NCI-H774 (cell line): ENCODE measurements around the gene PIP4K2B.
"Not testable (repeated sequence)": the region's sequence is repeated elsewhere in the genome, so short reads cannot be mapped to it uniquely, and the experiment has no call there.

Experiments
- DNase-seq: peaks from one replicate; lab custom pipeline; 2025; lab: John Stamatoyannopoulos, UW

The PIP4K2B gene

DNA sequence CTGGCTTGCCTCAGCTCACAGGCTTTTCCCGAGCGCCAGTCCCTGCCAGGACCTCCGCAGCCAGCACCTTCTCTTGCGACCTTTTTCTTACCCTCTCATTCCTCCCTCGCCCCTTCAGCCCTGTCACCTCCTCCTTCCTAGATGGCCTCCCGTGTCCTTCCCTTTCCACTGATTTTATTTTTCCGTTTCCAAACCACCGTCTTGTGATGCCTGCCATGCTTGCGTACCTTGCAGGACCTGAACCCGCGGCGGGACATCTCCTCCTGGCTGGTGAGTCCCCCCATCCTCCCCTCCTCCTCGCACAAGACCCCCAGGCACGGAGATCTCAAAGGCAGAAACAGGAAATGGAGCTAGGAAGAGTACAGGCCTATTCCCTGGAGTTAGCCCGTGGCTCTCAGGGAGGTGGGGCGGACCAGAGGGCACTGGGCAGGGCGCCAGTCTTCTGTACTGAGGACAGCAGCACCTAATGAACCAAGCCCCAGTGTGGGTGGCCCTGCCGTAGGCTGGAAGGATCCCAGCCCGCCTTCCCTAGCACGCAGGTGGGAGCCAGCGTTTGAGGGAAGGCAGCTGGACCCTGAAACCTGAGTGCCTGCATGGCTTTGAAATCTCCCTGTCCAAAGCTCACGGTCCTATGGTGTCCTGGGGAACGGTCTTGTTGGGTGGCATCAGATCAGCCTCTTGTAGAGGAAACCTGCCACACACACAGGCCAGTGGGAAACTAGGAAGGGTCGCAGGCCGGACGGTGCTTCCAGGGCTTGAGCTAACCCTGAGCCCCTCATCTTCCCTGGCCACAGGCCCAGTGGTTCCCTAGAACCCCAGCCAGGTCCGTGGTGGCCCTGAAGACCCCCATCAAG, 68.6 kb downstream of the PIP4K2B start:
- DNase-seq: peak; percentile 65

DNA sequence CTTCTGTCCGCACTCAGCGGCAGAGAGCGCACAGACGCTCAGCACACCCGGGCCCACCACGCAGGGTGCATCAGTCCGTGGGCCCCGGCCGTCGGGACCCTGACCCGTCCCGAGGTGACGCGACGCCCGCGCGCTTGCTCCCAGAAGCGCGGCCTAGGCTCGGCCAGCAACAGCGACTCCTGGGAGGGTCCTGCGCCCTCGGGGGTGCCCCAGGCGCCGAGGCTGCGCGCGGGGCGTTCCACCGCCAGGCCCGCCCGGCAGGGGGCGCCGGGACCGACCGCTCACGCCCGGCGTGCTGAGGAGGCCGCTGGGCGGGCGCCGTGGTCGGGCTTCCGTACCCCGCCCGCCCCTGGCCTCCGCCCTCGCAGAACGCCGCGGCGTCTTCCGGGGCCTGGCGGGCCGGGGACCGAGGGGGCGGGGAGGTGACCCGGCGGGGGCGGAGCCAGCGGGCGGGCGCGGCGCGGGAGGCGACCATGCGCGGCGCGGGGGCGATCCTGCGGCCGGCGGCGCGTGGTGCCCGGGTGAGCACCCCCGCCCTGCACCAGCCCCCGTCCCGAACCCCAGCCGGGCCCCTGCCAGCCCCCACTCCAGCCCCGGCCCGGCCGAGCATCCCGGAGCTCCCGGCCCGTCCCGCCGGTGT, 69.3 kb downstream of the PIP4K2B start, which contains the start of gene CISD3:
CISD3 (plus strand) TSS at position 456 of the 640 bp plus-strand sequence; CDS start at position 474, 18 bp downstream.
- DNase-seq: peak; percentile 97

DNA sequence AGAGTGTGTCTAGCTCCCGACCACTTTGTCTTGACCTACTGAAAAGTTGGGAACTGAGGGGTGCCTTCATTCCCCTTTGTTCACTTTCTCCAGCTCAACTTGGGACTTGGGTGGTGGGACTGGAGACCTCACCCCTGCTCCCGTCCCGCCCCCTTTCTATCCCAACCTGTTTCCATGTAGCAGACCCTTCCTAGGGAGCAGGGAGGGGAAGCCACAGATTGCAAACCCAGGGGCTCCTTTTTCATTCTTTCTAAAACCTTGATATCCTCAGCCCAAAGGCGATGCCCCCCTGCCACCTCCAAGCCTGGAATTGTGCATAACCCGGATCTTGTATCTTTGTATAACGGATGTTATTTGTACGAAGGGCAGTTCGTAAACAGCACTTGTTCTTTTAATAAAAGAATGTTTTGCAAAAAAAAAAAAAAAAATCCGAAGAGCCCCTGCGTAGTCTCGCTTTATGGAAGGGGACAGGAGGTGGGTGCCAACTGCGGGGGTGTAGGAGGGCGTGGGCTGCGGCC, 69.9 kb downstream of the PIP4K2B start:
- no peak for DNase-seq

DNA sequence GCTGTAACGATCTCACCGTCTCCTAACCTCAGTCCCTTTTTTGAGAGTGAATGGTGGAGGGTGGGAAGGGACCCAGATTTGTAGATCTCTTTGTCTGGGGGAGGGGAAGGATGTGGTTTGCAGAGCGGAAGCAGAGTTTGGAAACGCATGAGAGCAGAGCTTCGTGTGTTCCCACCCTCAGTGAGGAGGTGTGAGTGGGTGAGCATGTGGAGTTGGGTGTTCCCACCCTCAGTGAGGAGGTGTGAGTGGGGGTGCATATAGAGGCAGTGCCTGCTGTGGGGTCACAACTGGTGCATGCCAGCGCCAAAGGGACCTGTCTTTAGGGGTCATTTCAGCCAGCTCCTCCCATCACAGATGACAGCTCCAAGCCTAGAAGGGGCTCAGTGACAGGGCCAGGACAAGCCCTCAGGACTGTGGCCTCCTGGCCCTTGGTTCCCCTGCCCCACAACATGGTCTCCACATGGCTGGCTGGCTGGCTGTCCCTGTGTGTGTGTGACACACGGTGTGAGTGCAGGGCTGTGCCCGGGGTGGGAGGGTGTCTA, 71.0 kb downstream of the PIP4K2B start:
- no peak for DNase-seq

DNA sequence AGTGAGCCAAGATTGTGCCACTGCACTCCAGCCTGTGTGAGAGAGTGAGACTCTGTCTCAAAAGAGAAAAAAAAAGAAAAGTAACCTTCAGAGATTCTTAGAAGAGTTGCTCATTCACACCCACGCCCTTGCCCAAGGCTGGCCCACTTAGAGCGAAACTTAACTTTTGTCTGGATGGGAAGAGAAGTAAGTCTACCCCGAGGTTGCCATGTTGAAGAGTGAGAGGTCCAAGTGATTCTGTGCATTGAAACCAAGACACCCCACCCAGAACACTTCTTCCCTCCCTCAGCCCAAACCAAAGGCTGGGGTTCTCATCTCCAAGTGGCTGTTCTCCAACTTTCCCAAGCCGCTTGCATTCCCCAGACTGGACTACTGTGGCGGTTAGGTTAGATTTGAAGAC, 71.6 kb downstream of the PIP4K2B start:
- no peak for DNase-seq

DNA sequence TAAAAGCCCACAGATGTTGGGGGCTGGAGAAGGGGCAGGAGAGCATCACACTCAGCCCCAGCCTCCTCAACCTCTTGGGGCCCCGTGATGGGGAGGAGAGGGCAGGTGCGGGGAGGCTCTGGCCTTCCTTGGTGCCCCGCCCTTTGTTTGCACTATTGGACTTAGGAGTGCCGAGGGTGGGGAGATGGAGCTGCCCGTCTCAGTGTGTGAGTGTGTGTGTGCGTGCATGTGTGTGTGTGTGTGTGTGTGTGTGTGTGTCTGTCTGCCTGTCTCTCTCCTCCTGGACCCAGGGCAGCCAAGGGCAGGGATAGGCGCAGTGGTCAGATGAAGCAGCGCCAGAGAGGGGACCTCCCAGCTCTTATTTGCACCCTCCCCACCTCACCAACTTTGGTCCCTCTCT, 73.2 kb downstream of the PIP4K2B start:
- DNase-seq: not testable (repeated sequence)

DNA sequence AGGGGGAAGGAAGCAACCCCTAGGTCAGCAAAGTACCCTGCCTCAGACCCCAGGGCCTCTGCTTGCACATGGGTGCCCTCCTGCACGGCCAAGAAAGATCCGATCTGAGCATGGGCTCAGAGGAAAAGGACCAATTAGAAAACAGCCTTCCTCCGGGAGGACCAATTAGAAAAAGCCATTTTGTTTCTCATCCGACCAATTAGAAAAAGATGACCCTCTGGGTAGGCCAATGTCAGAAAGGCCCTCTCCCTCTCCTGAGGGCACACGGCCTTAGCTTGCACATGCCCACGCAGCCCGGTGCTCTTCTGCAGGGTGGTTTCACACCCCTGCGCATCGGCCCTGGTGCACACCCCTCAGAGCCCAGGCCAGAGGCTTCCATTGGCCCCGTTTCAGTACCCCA, 74.3 kb downstream of the PIP4K2B start:
- DNase-seq: no peak

DNA sequence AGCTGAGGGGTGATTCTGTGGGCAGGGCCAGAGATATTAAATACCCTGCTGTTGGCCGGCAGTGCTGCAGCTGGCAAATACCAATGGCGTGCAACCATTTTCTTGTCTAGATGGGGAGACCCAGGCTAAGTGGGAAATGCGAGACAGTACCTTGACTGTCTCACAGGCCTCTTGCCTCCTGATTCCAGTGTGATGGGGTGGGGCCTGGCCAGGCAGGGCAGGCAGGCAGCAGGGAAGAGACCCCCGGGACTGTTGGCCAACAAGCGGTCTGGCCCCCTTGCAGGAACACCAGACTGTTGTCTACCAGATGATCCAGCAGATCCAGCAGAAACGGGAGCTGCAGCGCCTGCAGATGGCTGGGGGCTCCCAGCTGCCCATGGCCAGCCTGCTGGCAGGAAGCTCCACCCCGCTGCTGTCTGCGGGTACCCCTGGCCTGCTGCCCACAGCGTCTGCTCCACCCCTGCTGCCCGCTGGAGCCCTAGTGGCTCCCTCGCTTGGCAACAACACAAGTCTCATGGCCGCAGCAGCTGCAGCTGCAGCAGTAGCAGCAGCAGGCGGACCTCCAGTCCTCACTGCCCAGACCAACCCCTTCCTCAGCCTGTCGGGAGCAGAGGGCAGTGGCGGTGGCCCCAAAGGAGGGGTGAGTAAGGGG, 74.9 kb downstream of the PIP4K2B start:
- DNase-seq: peak; percentile 76

DNA sequence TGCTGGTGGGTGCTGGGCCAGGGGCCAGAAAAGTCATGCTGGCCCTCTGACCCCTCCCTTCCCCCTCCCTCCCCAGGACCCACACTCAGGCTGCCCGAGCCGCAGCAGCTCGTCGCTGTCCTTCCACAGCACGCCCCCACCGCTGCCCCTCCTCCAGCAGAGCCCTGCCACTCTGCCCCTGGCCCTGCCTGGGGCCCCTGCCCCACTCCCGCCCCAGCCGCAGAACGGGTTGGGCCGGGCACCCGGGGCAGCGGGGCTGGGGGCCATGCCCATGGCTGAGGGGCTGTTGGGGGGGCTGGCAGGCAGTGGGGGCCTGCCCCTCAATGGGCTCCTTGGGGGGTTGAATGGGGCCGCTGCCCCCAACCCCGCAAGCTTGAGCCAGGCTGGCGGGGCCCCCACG, 77.6 kb downstream of the PIP4K2B start:
- DNase-seq: no peak

DNA sequence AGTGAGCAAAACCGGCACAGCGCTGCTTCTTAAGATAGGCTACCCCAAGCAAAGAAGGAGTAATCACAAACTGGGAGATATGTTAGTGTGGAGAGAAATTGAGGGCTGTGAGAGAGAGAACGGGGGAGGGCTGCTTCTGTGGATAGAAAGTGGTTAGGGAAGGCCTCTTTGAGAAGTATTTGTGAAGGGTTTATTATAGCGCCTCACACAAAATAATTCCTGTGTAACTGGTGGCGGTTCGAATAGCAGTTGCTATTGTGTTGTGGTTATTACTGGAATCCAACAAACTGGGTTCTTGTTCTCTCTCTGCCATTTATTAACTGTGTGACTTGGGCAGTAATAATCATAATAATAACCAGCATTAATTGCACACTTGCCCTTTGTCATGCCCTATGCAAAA, 78.4 kb downstream of the PIP4K2B start:
- DNase-seq: no peak

DNA sequence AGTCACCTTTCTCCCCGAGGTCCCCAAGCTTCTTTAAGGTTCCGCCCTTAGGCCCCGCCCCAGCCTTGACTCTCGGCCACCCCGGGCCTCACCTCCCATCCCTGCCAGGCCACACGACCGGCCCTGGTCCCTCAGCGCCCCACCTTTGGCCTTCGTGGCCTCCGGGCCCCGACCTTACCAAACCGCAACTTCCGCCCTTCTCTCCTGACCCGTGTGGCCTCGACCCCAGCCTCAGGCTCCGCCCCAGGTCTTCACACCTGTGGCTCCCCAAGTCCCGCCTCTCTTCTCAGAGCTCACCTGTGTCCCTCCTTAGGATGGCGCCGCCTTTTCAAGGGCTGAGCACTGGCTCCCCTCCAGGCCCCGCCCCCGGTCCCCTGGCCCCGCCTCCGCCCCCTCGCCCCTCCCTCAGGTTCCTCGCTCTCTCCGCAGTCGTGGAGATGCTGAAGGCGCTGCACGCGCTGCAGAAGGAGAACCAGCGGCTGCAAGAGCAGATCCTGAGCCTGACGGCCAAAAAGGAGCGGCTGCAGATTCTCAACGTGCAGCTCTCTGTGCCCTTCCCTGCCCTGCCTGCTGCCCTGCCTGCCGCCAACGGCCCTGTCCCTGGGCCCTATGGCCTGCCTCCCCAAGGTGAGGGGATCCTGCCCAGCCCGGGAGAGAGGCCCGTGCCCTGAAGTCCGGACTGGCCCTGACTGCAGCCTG, 79.3 kb downstream of the PIP4K2B start:
- DNase-seq: no peak

DNA sequence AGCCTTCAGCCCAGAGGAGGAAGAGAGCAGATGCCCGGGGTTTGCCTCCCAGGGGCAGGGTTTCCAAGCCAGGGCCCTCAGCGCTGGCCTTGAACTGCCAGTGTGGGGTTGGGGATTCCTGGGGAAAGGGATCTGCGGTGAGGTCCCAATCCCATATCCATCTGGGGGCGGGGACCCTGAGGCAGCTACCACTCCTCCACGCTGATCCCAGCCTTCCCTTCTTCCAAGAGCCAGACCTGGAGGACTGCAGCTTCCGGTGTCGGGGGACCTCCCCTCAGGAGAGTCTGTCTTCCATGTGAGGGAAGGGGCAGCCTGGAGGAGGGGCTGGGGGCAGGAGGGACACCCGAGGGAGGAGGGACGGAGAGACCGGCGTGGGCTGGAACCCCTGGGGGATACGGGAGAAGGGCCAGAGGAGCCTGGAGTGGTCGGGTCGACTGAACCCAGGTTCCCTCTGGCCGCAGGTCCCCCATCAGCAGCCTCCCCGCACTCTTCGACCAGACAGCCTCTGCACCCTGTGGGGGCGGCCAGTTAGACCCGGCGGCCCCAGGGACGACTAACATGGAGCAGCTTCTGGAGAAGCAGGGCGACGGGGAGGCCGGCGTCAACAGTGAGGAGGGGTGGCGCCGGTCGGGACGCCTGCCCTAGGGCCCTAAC, 79.9 kb downstream of the PIP4K2B start:
- DNase-seq: no peak

DNA sequence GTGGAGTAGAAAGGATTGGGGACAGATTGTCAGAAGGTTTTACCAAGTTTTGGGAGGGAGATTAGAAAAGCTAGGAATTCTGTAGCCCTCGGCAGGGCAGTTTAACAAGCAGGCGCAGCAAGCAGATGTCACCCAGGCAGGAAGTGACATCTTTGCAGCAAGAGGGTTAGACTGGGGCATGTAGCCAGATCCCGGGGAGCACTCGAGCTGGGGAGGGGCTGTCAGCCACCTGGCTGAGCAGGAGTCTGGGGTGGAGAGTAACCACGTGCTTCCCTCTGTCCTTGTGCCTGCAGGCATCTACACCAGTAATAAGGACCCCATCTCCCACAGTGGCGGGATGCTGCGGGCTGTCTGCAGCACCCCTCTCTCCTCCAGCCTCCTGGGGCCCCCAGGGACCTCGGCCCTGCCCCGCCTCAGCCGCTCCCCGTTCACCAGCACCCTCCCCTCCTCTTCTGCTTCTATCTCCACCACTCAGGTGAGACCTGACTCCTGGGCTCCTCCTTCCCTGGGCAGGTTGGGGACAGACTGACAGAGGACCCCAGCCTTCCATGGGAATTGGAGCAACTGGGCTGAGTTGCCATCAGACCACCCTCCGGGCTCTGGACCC, 82.1 kb downstream of the PIP4K2B start:
- DNase-seq: no peak

DNA sequence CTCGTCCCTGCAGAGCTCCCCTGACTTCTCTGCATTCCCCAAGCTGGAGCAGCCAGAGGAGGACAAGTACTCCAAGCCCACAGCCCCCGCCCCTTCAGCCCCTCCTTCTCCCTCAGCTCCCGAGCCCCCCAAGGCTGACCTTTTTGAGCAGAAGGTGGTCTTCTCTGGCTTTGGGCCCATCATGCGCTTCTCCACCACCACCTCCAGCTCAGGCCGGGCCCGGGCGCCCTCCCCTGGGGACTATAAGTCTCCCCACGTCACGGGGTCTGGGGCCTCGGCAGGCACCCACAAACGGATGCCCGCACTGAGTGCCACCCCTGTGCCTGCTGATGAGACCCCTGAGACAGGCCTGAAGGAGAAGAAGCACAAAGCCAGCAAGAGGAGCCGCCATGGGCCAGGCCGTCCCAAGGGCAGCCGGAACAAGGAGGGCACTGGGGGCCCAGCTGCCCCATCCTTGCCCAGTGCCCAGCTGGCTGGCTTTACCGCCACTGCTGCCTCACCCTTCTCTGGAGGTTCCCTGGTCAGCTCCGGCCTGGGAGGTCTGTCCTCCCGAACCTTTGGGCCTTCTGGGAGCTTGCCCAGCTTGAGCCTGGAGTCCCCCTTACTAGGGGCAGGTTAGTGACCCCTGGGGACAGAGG, 82.9 kb downstream of the PIP4K2B start:
- DNase-seq: no peak
